HG03442 (cell line): ENCODE measurements around the gene APLP2.
"Not testable (repeated sequence)": the region's sequence is repeated elsewhere in the genome, so short reads cannot be mapped to it uniquely, and the experiment has no call there.

Experiments used
- ATAC-seq: cut with Tn5 transposase; IDR thresholded peaks from one replicate; pipeline ENCODE4 v1.9.1; 2021; ENCODE audit warnings: mild to moderate bottlenecking, moderate library complexity; ENCODE audit not compliant: unreplicated experiment

The APLP2 gene

GRCh38 chr11:130089674-130090073 lies 20.0 kb downstream of the APLP2 start:
- no peak for ATAC-seq

- ATAC-seq = not testable (repeated sequence)
These were observed 20.8 kb downstream of the APLP2 start for GRCh38 chr11:130090517-130090916.

GRCh38 chr11:130091169-130091568 lies 21.5 kb downstream of the APLP2 start:
- ATAC-seq = not testable (repeated sequence)

DNA sequence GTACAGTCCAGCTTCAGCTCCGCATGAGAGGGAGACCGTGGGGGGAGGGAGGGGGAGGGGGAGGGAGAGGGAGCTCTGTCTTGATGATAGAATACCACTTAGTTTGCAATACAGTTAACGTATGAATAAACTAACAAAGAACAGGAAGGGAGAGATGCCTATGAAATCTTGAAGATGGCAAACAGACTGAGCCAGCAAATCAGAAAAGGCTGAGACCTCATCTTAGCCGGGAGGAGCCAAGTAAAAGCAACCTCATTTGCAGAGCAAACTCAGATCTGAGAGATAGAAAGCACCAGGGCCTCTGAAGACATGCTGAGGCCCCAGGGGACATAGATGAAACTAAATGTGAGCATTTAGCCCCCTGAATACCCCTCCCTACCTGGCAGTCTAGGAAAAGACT lies 23.0 kb downstream of the APLP2 start:
- no peak for ATAC-seq

GRCh38 chr11:130094614-130095013 lies 24.9 kb downstream of the APLP2 start:
- no peak for ATAC-seq

- no peak for ATAC-seq
These were observed 25.6 kb downstream of the APLP2 start for GRCh38 chr11:130095326-130095725.

DNA sequence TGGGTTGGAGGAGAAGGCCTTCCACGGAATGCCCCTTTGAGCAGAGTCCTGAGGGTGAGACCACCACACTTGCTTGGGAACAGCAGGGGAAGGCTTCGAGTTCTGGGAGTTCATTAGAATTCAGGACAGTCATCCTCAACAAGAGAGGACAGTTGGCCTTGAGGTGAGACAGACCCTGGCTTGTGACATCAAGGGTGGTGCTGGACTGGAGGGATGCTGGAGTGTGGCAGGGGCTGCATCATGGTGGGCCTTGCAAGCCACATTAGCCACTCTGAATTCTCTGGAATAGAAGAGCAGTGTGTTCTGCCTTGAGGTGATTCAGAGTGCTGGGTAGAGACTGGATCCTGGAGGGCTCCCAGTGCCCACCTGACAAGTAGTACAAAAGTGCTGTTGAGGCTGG lies 26.3 kb downstream of the APLP2 start:
- ATAC-seq = no peak

DNA sequence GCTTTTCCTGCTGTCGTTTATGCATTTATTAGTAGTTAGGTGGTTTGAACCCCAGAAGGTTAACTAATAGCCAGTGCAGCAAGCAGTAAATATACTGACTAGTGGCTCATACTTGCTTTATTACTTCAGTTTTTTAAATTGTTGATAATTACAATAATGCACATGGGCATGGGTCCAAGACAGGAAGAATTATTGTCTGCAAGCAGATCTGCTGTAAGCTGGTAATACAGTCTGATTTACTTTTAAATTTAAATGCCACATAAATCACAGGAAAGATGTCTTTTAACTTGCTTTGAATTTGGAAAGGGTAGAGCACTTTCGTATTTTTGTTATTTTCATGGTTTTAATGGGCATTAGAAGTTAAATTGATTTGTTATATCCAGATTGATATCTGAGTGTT lies 27.1 kb downstream of the APLP2 start:
- ATAC-seq = no peak

GRCh38 chr11:130097285-130097684 lies 27.6 kb downstream of the APLP2 start:
- no peak for ATAC-seq

DNA sequence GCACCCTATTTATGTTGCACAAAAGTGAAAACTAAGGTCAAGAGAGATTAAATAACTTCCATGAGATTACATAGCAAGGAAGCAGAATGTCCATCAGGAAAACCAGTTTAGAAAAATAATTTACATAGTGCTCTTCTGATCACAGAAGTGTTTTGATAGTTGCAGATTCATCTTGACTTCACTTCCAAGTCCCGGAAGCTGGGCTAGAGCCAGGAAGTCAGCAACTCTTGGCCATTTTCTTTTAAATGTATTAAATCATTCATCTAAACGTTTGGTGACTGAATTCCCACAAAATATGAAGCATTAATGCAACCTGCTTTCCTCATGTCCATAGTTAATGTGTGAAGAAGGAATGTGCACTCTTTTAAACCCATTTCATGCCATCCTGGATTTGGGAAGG lies 29.7 kb downstream of the APLP2 start:
- no peak for ATAC-seq

- ATAC-seq = no peak
These were observed 30.8 kb downstream of the APLP2 start for GRCh38 chr11:130100381-130101095.

DNA sequence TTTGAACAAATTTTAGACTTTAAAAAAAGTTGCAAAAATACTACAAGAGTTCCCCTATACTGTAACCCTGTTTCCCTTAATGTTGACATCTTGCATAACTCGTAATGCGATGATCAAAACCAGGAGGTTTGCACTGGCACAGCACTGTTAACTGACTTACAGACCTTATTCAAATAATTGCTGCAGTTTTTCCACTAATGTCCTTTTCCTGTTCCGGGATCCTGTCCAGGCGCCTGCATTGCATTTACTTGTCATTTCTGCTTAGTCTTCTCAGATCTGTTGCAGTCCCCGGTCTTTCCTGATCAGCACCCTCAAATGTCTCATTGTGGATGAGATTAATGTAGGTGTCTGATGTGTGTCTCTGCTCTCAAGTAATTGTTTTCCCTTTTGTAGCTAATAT lies 32.0 kb downstream of the APLP2 start:
- ATAC-seq = no peak

DNA sequence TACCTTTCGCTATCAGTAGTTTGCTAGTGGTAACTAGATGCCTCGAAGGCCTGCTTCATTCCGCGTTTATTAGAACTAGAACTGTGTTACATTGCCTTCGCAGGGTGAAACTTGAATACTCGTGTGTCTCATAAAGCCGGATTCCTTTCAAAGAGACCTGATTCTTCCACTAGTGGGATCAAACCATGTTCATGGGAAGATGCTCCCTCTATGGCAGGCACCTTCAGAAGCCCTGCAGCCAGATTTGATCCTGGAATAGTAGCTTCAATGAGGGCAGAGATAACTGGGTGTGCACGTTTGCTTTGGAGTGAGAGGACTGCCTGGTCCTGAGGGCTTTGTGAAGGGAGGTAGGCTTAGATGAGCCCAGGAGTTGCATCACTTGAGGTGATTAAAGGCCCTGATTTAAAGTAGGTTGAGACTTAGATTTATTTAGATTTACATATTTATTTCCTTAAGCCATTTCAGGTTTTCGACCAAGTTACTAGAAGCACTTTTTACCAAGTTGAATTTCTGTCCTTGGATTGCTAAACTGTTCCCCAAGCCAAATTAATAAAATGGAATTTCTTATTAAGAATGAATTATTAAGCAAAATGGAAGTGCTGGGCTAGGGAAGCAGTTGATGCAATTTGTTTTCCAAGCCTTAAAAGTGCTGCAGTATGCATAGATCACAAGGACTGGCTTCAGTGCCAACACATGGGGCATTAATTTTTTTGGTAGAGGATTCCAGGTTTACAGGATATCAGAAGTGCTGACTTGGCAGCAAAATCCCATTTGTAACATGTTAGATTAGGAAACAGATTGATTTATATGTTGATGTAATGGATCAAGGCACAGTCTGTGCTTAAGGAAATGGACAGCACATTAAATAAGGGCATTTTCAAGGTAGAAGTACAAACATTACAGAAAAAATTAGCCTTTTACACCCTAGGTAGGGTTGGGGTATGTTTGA lies 32.9 kb downstream of the APLP2 start:
- no peak for ATAC-seq

DNA sequence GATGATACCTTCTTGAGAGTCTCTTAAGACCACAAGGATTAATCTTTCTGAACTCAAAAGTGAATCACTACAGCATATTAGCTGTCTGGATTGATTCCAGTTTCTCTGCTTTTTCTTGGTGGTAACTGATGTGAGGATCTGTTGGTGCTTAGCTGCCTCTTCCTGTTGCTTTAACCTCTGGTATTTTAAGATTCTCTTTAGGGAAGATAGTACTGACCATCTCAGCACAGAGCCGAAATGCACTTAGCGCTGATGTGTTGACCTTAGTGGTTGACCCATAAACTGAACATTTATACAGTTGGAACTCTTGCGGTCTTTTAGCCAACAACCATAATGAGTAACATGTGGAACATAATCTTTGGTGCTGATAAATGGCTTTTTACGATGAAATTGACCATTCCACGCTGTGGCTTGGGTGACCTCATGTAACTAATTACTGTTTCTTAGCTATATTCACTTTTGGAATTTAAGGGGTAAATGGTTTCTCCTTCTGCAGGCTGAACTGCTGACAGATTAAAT lies 33.7 kb downstream of the APLP2 start:
- no peak for ATAC-seq

- no peak for ATAC-seq
These were observed 36.7 kb downstream of the APLP2 start for GRCh38 chr11:130106381-130106780.

- ATAC-seq = not testable (repeated sequence)
These were observed 39.0 kb downstream of the APLP2 start for GRCh38 chr11:130108671-130109070.

DNA sequence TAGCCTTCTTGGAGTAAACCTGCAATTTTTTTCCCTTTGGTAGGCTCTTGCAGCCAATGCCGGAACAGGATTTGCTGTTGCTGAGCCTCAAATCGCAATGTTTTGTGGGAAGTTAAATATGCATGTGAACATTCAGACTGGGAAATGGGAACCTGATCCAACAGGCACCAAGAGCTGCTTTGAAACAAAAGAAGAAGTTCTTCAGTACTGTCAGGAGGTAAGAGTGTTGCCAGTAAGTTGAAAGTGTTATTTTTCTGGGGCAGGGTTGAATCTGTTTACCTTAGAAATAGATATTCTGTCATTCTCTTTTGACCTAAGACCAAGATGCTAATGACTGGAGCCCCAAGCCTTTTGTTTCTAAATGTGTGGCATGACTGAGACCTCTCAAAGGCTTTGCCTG lies 39.7 kb downstream of the APLP2 start:
- ATAC-seq = no peak

GRCh38 chr11:130110339-130111108 lies 40.8 kb downstream of the APLP2 start:
- ATAC-seq = no peak

GRCh38 chr11:130112071-130112830 lies 42.6 kb downstream of the APLP2 start:
- no peak for ATAC-seq

DNA sequence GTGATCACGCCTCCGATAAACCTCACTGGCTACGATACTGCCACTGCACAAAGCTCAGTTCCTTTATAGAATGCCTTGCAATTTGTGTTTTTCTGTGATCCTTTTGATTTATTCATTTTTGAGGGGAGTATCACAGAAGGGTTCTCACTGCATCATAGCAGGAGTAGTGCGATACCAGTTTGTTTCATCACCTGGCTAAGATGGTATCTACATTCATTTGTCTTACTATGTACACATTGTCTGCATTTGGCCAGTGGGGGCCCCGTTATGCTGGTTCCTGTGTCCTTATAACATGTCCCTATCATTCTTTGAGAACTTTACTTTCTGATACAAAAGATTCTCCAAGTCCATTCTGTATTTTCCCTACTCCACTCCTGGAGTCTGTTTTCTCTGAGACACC lies 44.6 kb downstream of the APLP2 start:
- no peak for ATAC-seq
